Ovary (tissue), 9 donors: ENCODE results near the gene ARL8A. TPM values are rescaled to one million over a fixed set of nuclear protein-coding genes. Genes with fewer than 3 reads are reported as not detected.

Source experiments
- DNase-seq, 5 donors: peaks; one replicate each; pipeline ENCODE4 v3.0.0-alpha.2; 2019 to 2020
- H3K27ac ChIP-seq, 2 donors: fragments of 200-600 bp; one replicate each; pipeline versions ENCODE4 v1.5.1 to v1.8.0; 2019 to 2022
- H3K27me3 ChIP-seq: fragments of 200-600 bp; one replicate; pipeline ENCODE4 v1.8.0; 2022
- H3K36me3 ChIP-seq: fragments of 200-600 bp; sonication (generic); one replicate; pipeline ENCODE4 v1.5.1; 2019
- H3K4me1 ChIP-seq: one replicate; pipeline ENCODE4 v1.8.1; 2013; ENCODE audit warnings: mild to moderate bottlenecking, moderate library complexity; ENCODE audit not compliant: insufficient read depth
- H3K4me3 ChIP-seq: fragments of 200-600 bp; sonication (generic); one replicate; pipeline ENCODE4 v1.5.1; 2017
- H3K9me3 ChIP-seq, 2 donors: fragments of 200-600 bp in 1 of 2; sonication (generic) in 1 of 2; one replicate each; pipeline versions ENCODE4 v1.5.1 to v1.8.1; 2013 to 2019; ENCODE audit warnings: mild to moderate bottlenecking in 1 of 2, moderate library complexity in 1 of 2
- EP300 ChIP-seq: sonication (generic); formaldehyde crosslinking; IDR thresholded peaks from one replicate; pipeline ENCODE4 v1.6.1; 2017; ENCODE audit warnings: antibody characterized with exemption
- POLR2A ChIP-seq: fragments of 450-650 bp; IDR thresholded peaks from one replicate; pipeline ENCODE4 v1.6.1; 2017; ENCODE audit warnings: antibody characterized with exemption, mild to moderate bottlenecking, moderate library complexity
- WGBS, 3 donors: extraction: QIAGEN DNeasy Blood & Tissue Kit in 1 of 3; methylation state at CpG; one replicate each; pipeline versions ENCODE4 v1.1.5 to v1.1.7; 2013 to 2017; 5-methylcytosine and 5-hydroxymethylcytosine counted together
- intact Hi-C, 4 donors: fragments of 100-400 bp; cut with DNase I; formaldehyde crosslinking; loops; one replicate each; pipeline versions ENCODE4 v1.11.0 to v1.15.1; 2022 to 2023
- polyA plus RNA-seq, 2 donors: library from polyadenylated mRNA; stranded (reverse); fragments of 200-250 nt in 1 of 2; fragments of 350-450 nt in 1 of 2; fragmentation: Illumina TruSeq in 1 of 2; extraction: RNeasy Lipid Tissue Mini Kit (QIAGEN cat#74804) in 1 of 2; gene quantifications; one replicate each; pipeline ENCODE4 v1.2.3, GENCODE V29; 2013 to 2014
- total RNA-seq, 7 donors: library from RNA; depleted of rRNA in 2 of 7; stranded (reverse); fragments of >200 nt in 2 of 7; fragmentation: NEBNext Ultra II Directional in 3 of 7; extraction: Animal tissue kit (Norgen Biotek cat#: 25700) in 3 of 7; gene quantifications; one replicate each; pipeline versions ENCODE4 v1.1.0 to v1.2.4, GENCODE V29; 2016 to 2023
- TF ChIP-seq, protein P1 (sequence below), 3 donors: fragments of 450-650 bp in 2 of 3; fragments of 200-600 bp in 1 of 3; IDR thresholded peaks; one replicate each; pipeline versions ENCODE4 v1.5.1 to v1.8.0; 2016 to 2022; ENCODE audit warnings: antibody characterized with exemption in 3 of 3, mild to moderate bottlenecking in 1 of 3
- donor health status: DM: no; HTN: no; CAD: no; lungs with moderate emphysema.
- donor health status: DM: no; HTN: no; CAD: no.
- donor health status: Bipolar disorder and iron deficiency.
- donor health status: DM: yes; HTN: yes; CAD: no.
- donor health status: DM: no; HTN: no; CAD: no.
- donor health status: DM: yes; HTN: yes; CAD: no.

Gene ARL8A
- total and polyA plus RNA-seq, 9 donors, result 20.0 to 95.9 (median 65.8) TPM

DNA sequence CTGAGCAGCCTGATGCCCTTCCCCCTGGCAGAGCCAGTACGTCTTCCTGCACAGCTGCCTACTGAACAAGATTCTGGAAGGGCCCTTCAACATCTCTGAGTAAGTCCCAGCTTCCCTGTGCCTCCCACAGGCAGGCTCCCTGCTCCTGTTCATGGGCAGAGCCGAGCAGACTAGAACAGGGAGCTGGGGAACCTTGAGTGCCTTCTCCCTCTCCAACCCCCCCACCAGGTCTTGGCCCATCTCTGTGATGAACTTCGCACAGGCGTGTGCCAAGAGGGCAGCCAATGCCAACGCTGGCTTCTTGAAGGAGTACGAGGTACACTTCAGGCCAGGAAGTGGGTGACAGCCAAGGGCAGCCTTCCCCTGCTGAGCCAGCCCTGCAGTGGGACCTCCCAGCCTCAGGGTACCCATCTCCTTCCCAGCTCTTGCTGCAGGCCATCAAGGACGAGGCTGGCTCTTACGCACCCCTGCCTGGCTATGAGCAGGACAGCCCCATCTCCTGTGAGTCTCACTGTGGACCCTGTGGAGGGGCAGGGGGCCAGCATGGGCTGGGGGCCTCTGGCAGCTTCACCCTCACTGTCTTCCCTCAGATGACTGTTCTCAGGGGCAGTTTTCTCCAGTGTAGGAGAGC lies 42.6 kb upstream of the ARL8A start:
- DNase-seq, result no peak
- Histone ChIP-seq H3K9me3 (no peaks in the 10 kb centered on the region), H3K4me1 (no peaks in the 10 kb centered on the region), H3K4me3 (no peak overlapping the region), H3K27ac (no peak overlapping the region), H3K27me3 (no peaks in the 10 kb centered on the region), H3K36me3 (no peaks in the 10 kb centered on the region)
- intact Hi-C loops, result loop anchor here (5.0 to 10.0 kb wide), 4 partner anchors 120 to 530 kb away; partner anchors contain the start of gene SYT2 (in 1 of the 4)
- 59 to 67% (median 65%) methylated on average over 8 of the region's 8 CpGs for WGBS, 3 donors
- TF ChIP-seq, protein P1, sequence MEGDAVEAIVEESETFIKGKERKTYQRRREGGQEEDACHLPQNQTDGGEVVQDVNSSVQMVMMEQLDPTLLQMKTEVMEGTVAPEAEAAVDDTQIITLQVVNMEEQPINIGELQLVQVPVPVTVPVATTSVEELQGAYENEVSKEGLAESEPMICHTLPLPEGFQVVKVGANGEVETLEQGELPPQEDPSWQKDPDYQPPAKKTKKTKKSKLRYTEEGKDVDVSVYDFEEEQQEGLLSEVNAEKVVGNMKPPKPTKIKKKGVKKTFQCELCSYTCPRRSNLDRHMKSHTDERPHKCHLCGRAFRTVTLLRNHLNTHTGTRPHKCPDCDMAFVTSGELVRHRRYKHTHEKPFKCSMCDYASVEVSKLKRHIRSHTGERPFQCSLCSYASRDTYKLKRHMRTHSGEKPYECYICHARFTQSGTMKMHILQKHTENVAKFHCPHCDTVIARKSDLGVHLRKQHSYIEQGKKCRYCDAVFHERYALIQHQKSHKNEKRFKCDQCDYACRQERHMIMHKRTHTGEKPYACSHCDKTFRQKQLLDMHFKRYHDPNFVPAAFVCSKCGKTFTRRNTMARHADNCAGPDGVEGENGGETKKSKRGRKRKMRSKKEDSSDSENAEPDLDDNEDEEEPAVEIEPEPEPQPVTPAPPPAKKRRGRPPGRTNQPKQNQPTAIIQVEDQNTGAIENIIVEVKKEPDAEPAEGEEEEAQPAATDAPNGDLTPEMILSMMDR (IDR thresholded peaks at IDR 0.05), result no peak
- TF ChIP-seq POLR2A (no peak), EP300 (no peak)

DNA sequence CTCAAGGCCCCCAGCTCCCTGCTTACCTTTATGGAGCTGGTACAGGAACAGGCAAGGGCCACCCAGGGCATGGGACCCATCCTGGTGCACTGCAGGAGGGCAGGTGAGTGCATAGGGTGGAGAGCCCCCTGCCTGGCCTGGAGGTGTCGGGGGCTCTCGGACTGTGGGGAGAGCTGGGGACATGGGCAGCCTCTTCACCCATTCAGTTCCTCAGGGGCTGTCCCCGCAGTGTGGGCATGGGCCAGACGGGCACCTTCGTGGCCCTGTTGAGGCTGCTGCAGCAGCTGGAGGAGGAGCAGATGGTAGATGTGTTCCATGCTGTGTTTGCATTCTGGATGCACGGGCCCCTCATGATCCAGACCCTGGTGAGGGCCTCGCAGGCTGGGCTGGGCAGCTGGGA lies 41.8 kb upstream of the ARL8A start:
- Histone ChIP-seq H3K27ac (no peak overlapping the region), H3K4me3 (no peak overlapping the region), H3K4me1 (no peaks in the 10 kb centered on the region), H3K36me3 (no peaks in the 10 kb centered on the region), H3K27me3 (no peaks in the 10 kb centered on the region), H3K9me3 (no peaks in the 10 kb centered on the region)
- no peak for DNase-seq
- WGBS, 3 donors, result 72 to 84% (median 78%) methylated on average over 7 of the region's 7 CpGs
- intact Hi-C loops, result loop anchor here (5.0 to 10.0 kb wide), 4 partner anchors 121 to 531 kb away; partner anchors contain the start of gene SYT2 (in 1 of the 4)
- no peak for TF ChIP-seq POLR2A
- TF ChIP-seq EP300, result no peak
- TF ChIP-seq, protein P1 (IDR thresholded peaks at IDR 0.05), result no peak

DNA sequence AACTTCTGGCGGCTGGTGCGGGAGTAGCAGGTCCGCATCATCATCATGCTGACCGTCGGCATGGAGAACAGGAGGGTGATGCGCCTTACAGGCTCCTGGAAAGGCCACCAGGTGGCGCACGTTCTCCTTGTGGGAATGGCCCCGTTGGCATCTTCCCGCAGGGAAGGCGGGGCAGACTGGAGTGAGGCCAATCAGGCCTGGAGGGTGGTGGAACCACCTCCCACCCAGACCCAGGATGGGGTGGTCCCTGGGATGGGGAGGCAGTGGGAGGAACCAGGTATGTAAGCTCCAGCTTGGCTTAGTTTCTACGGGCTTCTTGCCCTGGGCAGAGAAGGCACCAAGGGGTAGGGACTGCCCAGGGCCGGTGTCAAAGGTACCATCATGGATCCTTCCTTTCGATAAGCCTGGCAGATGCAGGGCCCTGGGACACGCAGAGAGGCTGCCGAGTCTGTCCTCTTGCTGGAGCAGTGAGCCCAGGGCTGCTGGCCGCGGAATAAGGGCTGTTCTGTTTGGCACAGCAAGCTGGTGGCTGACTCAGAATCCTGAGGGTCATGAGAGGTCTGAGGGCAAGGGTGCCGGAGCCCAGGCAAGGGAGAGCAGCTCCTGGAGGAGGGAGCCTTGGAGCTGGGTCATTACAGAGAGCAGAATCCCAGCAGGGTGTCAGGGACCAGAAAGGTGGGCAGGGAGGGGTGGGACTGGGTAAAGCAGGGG lies 40.4 kb upstream of the ARL8A start:
- H3K27ac ChIP-seq, result no peak overlapping the region
- intact Hi-C loops, result loop anchor here (5.0 to 10.0 kb wide), 4 partner anchors 122 to 532 kb away; partner anchors contain the start of gene SYT2 (in 1 of the 4)

More for the DNA sequence above, 40.4 kb upstream of the ARL8A start:
- no peak for TF ChIP-seq EP300
- TF ChIP-seq, protein P1 (IDR thresholded peaks at IDR 0.05), result peak in 2 of 3 donors; percentile 44 to 48
- Histone ChIP-seq H3K36me3 (no peaks in the 10 kb centered on the region), H3K27me3 (no peaks in the 10 kb centered on the region), H3K4me3 (no peak overlapping the region), H3K4me1 (no peaks in the 10 kb centered on the region), H3K9me3 (no peaks in the 10 kb centered on the region)
- peak; percentile 70 to 88 (median 80) for DNase-seq
- WGBS, 3 donors, result 10 to 15% (median 10%) methylated on average over 14 to 19 of the region's 19 CpGs
